GM18520 (cell line): ENCODE results near the gene MVB12B.
"Not testable (repeated sequence)": the region's sequence is repeated elsewhere in the genome, so short reads cannot be mapped to it uniquely, and the experiment has no call there.

Experiments used
- ATAC-seq: cut with Tn5 transposase; IDR thresholded peaks from one replicate; pipeline ENCODE4 v1.9.1; 2021; ENCODE audit not compliant: unreplicated experiment

The MVB12B gene

GRCh38 chr9:126464694-126465441 lies 138.2 kb downstream of the MVB12B start:
- no peak for ATAC-seq

GRCh38 chr9:126465977-126466376 lies 139.3 kb downstream of the MVB12B start:
- ATAC-seq = no peak

GRCh38 chr9:126468141-126468825 lies 141.7 kb downstream of the MVB12B start:
- ATAC-seq = no peak

- ATAC-seq = peak; percentile 28
Observed at GRCh38 chr9:126470241-126470993, 143.8 kb downstream of the MVB12B start.

GRCh38 chr9:126471084-126471624 lies 144.5 kb downstream of the MVB12B start:
- peak; percentile 54 for ATAC-seq

- ATAC-seq = no peak
Observed at GRCh38 chr9:126472198-126472947, 145.7 kb downstream of the MVB12B start.

GRCh38 chr9:126472948-126473298 lies 146.3 kb downstream of the MVB12B start:
- no peak for ATAC-seq

GRCh38 chr9:126474206-126474765 lies 147.7 kb downstream of the MVB12B start:
- ATAC-seq = no peak

- ATAC-seq = no peak
Observed at GRCh38 chr9:126474786-126475485, 148.3 kb downstream of the MVB12B start.

- no peak for ATAC-seq
Observed at GRCh38 chr9:126475933-126476555, 149.4 kb downstream of the MVB12B start.

- ATAC-seq = not testable (repeated sequence)
Observed at GRCh38 chr9:126477432-126477831, 150.8 kb downstream of the MVB12B start.

GRCh38 chr9:126478216-126478981 lies 151.8 kb downstream of the MVB12B start:
- no peak for ATAC-seq

GRCh38 chr9:126479515-126479914 lies 152.9 kb downstream of the MVB12B start:
- no peak for ATAC-seq

GRCh38 chr9:126480813-126481212 lies 154.2 kb downstream of the MVB12B start:
- no peak for ATAC-seq

- ATAC-seq = no peak
Observed at GRCh38 chr9:126481862-126482261, 155.2 kb downstream of the MVB12B start.

- no peak for ATAC-seq
Observed at GRCh38 chr9:126482361-126483044, 155.9 kb downstream of the MVB12B start.

GRCh38 chr9:126483468-126484073 lies 156.9 kb downstream of the MVB12B start:
- no peak for ATAC-seq

- no peak for ATAC-seq
Observed at GRCh38 chr9:126485662-126486061, 159.0 kb downstream of the MVB12B start.
